ENCODE data around the gene OR1M1.
"Not testable (repeated sequence)": the region's sequence is repeated elsewhere in the genome, so short reads cannot be mapped to it uniquely, and the experiment has no call there.

The OR1M1 gene, protein sequence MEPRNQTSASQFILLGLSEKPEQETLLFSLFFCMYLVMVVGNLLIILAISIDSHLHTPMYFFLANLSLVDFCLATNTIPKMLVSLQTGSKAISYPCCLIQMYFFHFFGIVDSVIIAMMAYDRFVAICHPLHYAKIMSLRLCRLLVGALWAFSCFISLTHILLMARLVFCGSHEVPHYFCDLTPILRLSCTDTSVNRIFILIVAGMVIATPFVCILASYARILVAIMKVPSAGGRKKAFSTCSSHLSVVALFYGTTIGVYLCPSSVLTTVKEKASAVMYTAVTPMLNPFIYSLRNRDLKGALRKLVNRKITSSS

DNA sequence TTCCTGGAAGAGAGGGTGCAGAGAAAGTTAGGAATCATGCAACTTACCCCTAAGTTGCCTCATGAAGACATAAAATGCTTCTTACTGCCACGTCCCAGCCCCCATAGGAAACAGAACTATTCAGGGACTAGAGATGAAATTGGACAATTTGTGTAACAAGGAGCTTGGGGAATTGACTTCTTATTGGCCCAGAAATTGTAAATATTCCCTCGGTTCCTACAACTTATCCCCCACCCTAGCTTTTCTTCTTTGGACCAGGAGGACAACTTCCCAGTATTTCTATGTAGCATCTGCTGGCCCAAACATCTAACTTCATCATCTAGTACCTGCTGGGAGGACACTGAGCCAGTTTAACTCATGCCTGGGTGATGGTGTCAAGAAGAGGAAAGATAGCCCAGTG is at the start of gene OR1M1:
Gene OR1M1, plus strand, starts transcription at position 301 of the 400 bp plus-strand sequence. CDS start 6,184 bp downstream, outside the sequence.
- no peaks in the 10 kb centered on the region for H3K9me3 ChIP-seq (ENCODE audit: low read length)
- no peaks in the 10 kb centered on the region for H3K27me3 ChIP-seq (ENCODE audit: control insufficient read depth in 1 of 2, insufficient read depth in 2 of 2, low read length in 2 of 2)
- no peaks in the 10 kb centered on the region for H3K4me1 ChIP-seq (ENCODE audit: insufficient read depth, low read length)
- no peak within 1 kb of the TSS for H3K27ac ChIP-seq (ENCODE audit: low read depth, low read length)
- H3K9ac ChIP-seq (ENCODE audit: low read length) = no peak within 1 kb of the TSS
- H3K4me3 ChIP-seq (ENCODE audit: low read depth in 1 of 2, low read length in 2 of 2) = no peak within 1 kb of the TSS
- H3K36me3 ChIP-seq (ENCODE audit: insufficient read depth, low read length) = no peaks in the 10 kb centered on the region

DNA sequence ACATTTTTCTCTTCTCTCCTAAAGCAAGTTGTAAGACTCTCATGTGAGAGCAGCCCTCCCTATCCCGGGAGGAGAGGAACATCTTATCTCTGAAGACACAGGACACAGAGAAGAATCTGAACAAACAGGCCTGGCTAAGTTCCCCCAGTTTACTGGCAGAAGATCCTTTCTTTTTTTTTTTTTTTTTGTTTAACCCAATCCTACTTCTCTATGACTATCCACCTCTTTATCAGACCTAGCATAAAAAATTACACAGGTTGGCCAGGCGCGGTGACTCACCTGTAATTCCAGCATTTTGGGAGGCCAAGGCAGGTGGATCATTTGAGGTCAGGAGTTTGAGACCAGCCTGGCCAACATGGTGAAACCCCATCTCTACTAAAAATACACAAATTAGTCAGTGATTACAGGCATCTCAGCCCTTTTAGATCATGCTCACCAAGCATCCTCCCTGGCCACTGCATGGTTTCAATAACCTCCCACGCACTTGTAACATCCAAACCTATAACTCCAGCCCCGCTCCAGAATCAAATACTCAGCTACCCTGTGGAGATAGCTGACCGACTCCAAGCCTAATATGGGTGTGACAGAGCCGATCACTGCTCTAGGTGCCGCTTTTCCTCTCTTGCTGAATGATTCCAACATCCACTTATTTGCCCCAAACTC is 49.3 kb upstream of the OR1M1 start:
- no peak overlapping the region for H3K4me3 ChIP-seq (ENCODE audit: low read depth in 1 of 2, low read length in 2 of 2)
- H3K9ac ChIP-seq (ENCODE audit: low read length) = no peak overlapping the region
- no peaks in the 10 kb centered on the region for H3K9me3 ChIP-seq (ENCODE audit: low read length)
- H3K4me1 ChIP-seq (ENCODE audit: insufficient read depth, low read length) = no peaks in the 10 kb centered on the region
- no peak overlapping the region for H3K27ac ChIP-seq (ENCODE audit: low read depth, low read length)
- H3K36me3 ChIP-seq (ENCODE audit: insufficient read depth, low read length) = no peaks in the 10 kb centered on the region
- no peaks in the 10 kb centered on the region for H3K27me3 ChIP-seq (ENCODE audit: control insufficient read depth in 1 of 2, insufficient read depth in 2 of 2, low read length in 2 of 2)

DNA sequence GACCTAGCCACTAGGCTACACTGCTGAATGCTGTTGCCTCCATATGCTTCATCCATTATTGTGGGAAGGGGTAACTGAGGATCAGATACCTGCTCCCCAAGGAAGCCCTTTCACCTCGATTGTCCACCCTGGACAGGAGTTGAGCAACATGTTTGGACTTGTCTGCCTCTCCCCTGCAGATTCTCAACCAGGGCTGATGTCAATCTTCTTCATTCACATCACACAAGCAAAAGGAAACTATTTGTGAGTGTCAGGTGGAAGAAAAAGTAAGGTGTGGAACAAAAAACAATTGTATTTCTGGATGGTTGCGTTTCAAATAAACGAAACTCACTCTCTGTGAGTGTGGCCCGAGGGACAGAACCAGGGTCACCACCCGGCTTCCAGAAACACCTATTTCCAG is 47.1 kb upstream of the OR1M1 start:
- Histone ChIP-seq H3K9me3 (ENCODE audit: low read length) (no peaks in the 10 kb centered on the region), H3K9ac (ENCODE audit: low read length) (no peak overlapping the region), H3K4me3 (ENCODE audit: low read depth in 1 of 2, low read length in 2 of 2) (no peak overlapping the region), H3K36me3 (ENCODE audit: insufficient read depth, low read length) (no peaks in the 10 kb centered on the region), H3K4me1 (ENCODE audit: insufficient read depth, low read length) (no peaks in the 10 kb centered on the region), H3K27me3 (ENCODE audit: control insufficient read depth in 1 of 2, insufficient read depth in 2 of 2, low read length in 2 of 2) (no peaks in the 10 kb centered on the region), H3K27ac (ENCODE audit: low read depth, low read length) (no peak overlapping the region)

DNA sequence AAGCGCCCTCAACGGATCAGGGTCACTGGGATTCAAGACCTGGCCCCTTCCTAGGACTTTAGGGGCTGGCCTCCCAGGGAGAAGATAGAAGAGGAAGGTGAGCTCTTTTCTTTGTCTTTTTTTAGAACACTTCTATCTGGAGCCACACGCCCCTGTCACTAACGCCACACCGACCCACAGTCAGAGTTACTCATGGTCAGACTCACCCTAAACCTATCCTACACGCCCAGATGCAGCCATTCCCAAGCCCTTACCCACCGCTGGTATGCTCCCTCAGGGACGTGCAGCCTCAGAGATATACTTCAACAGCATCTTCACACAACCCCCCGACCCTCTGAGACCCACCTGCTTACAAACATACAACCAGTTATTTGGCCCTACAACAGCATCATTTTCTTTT is 46.7 kb upstream of the OR1M1 start:
- H3K4me1 ChIP-seq (ENCODE audit: insufficient read depth, low read length) = no peaks in the 10 kb centered on the region
- no peaks in the 10 kb centered on the region for H3K27me3 ChIP-seq (ENCODE audit: control insufficient read depth in 1 of 2, insufficient read depth in 2 of 2, low read length in 2 of 2)
- H3K36me3 ChIP-seq (ENCODE audit: insufficient read depth, low read length) = no peaks in the 10 kb centered on the region
- H3K4me3 ChIP-seq (ENCODE audit: low read depth in 1 of 2, low read length in 2 of 2) = no peak overlapping the region
- no peaks in the 10 kb centered on the region for H3K9me3 ChIP-seq (ENCODE audit: low read length)
- H3K27ac ChIP-seq (ENCODE audit: low read depth, low read length) = no peak overlapping the region
- no peak overlapping the region for H3K9ac ChIP-seq (ENCODE audit: low read length)

DNA sequence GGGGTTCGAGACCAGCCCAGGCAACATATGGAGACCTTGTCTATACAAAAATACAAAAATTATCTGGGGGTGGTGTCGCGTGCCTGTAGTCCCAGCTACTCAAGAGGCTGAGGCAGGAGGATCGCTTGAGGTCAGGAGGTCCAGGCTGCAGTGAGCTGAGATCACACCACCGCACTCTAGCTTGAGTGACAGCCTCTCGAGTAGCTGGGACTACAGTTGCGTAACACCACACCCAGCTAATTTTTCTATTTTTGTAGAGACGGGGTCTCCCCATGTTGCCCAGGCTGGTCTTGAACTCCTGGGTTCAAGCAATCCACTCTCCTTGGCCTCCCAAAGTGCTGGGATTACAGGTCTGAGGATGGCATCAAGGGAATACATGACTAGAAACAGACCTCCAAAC is 45.8 kb upstream of the OR1M1 start:
- H3K9me3 ChIP-seq (ENCODE audit: low read length) = no peaks in the 10 kb centered on the region
- no peak overlapping the region for H3K27ac ChIP-seq (ENCODE audit: low read depth, low read length)
- no peaks in the 10 kb centered on the region for H3K4me1 ChIP-seq (ENCODE audit: insufficient read depth, low read length)

DNA sequence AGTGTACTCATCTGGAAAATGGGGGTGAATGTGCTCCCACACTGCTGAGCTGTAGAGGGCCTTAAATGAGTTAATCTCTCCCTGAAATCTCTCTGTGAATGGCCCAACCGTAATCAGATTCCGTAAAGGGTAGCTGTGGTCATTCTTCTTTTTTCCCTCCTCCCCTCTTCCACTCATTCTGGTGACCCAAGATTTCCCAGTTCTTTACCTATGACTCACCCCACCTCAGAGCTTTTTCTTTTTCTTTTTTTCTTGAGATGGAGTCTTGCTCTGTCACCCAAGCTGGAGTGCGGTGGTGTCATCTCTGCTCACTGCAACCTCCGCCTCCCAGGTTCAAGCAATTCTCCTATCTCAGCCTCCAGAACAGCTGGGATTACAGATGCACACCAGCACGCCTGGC is 43.3 kb upstream of the OR1M1 start:
- no peaks in the 10 kb centered on the region for H3K4me1 ChIP-seq (ENCODE audit: insufficient read depth, low read length)
- H3K9ac ChIP-seq (ENCODE audit: low read length) = no peak overlapping the region
- no peaks in the 10 kb centered on the region for H3K9me3 ChIP-seq (ENCODE audit: low read length)
- H3K36me3 ChIP-seq (ENCODE audit: insufficient read depth, low read length) = no peaks in the 10 kb centered on the region
- H3K27ac ChIP-seq (ENCODE audit: low read depth, low read length) = no peak overlapping the region
- no peak overlapping the region for H3K4me3 ChIP-seq (ENCODE audit: low read depth in 1 of 2, low read length in 2 of 2)
- no peaks in the 10 kb centered on the region for H3K27me3 ChIP-seq (ENCODE audit: control insufficient read depth in 1 of 2, insufficient read depth in 2 of 2, low read length in 2 of 2)

More for the DNA sequence above, 45.8 kb upstream of the OR1M1 start:
- no peak overlapping the region for H3K9ac ChIP-seq (ENCODE audit: low read length)
- H3K36me3 ChIP-seq (ENCODE audit: insufficient read depth, low read length) = no peaks in the 10 kb centered on the region
- H3K4me3 ChIP-seq (ENCODE audit: low read depth in 1 of 2, low read length in 2 of 2) = no peak overlapping the region
- no peaks in the 10 kb centered on the region for H3K27me3 ChIP-seq (ENCODE audit: control insufficient read depth in 1 of 2, insufficient read depth in 2 of 2, low read length in 2 of 2)

DNA sequence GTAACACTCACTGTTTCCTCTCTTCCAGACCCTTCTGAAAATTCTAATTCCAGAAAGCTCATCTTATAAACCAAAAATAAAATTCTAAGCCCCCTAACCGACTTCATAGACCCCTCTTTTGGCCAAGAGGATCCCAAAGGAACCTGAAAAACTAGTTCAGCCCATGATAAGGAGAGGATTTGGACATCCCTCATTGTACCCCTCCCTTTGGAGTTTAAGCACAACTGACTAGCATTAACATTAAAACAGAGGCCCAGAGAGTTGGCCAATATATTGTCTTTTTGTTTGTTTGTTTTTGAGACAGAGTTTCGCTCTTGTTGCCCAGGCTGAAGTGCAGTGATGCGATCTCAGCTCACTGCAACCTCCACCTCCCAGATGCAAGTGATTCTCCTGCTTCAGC is 42.4 kb upstream of the OR1M1 start:
- Histone ChIP-seq H3K27me3 (ENCODE audit: control insufficient read depth in 1 of 2, insufficient read depth in 2 of 2, low read length in 2 of 2) (no peaks in the 10 kb centered on the region), H3K9me3 (ENCODE audit: low read length) (no peaks in the 10 kb centered on the region), H3K36me3 (ENCODE audit: insufficient read depth, low read length) (no peaks in the 10 kb centered on the region), H3K4me3 (ENCODE audit: low read depth in 1 of 2, low read length in 2 of 2) (no peak overlapping the region), H3K4me1 (ENCODE audit: insufficient read depth, low read length) (no peaks in the 10 kb centered on the region), H3K9ac (ENCODE audit: low read length) (no peak overlapping the region), H3K27ac (ENCODE audit: low read depth, low read length) (no peak overlapping the region)

DNA sequence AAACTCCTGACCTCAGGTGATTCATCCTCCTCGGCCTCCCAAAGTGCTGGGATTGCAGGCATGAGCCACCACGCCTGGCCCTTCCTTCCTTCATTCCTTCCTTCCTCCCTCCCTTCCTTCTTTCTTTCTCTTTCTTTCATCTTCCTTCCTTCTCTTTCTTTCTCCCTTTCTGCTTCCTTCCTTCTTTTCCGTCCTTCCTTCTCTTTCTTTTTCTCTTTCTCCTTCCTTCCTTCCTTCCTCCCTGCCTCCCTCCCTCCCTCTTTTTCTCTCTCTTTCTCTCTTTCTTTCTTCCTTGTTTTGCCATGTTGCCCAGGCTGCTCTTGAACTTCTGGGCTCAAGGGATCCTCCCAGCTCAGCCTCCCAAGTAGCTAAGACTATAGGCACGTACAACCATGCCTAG is 40.2 kb upstream of the OR1M1 start:
- no peaks in the 10 kb centered on the region for H3K36me3 ChIP-seq (ENCODE audit: insufficient read depth, low read length)
- H3K27me3 ChIP-seq (ENCODE audit: control insufficient read depth in 1 of 2, insufficient read depth in 2 of 2, low read length in 2 of 2) = no peaks in the 10 kb centered on the region
- no peak overlapping the region for H3K9ac ChIP-seq (ENCODE audit: low read length)
- no peaks in the 10 kb centered on the region for H3K4me1 ChIP-seq (ENCODE audit: insufficient read depth, low read length)
- no peak overlapping the region for H3K4me3 ChIP-seq (ENCODE audit: low read depth in 1 of 2, low read length in 2 of 2)
- H3K9me3 ChIP-seq (ENCODE audit: low read length) = no peaks in the 10 kb centered on the region
- H3K27ac ChIP-seq (ENCODE audit: low read depth, low read length) = no peak overlapping the region

DNA sequence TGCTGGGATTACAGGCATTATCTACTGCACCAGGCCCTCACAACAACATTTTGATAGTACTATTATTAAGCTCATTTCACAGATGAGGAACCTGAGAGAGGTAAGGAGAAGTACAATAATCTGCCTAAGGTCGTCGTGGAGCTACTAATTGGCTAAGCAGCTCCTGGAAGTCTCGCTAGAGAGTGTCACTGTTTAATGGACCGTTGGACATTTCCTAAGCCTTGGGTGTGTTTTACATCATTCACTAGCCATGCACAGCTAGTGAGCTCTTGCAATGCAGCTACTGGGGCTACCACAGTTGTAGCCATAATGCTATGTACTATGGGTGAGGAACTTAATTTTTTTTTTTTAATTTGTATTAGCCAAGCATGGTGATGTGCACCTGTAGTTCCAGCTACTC is 34.0 kb upstream of the OR1M1 start:
- H3K27me3 ChIP-seq (ENCODE audit: control insufficient read depth in 1 of 2, insufficient read depth in 2 of 2, low read length in 2 of 2) = no peaks in the 10 kb centered on the region
- no peaks in the 10 kb centered on the region for H3K9me3 ChIP-seq (ENCODE audit: low read length)
- H3K4me3 ChIP-seq (ENCODE audit: low read depth in 1 of 2, low read length in 2 of 2) = no peak overlapping the region
- no peak overlapping the region for H3K27ac ChIP-seq (ENCODE audit: low read depth, low read length)
- H3K36me3 ChIP-seq (ENCODE audit: insufficient read depth, low read length) = no peaks in the 10 kb centered on the region
- H3K4me1 ChIP-seq (ENCODE audit: insufficient read depth, low read length) = no peaks in the 10 kb centered on the region
- no peak overlapping the region for H3K9ac ChIP-seq (ENCODE audit: low read length)

DNA sequence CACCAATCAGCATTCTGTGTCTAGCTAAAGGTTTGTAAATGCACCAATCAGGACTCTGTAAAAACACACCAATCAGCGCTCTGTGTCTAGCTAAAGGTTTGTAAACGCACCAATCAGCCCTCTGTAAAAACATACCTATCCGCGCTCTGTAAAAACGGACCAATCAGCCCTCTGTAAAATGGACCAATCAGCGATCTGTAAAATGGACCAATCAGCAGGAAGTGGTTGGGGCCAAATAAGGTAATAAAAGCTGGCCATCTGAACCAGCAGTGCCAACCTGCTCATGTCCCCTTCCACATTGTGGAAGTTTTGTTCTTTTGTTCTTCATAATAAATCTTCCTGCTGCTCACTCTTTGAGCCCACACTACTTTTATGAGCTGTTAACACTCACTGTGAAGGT is 33.2 kb upstream of the OR1M1 start:
- H3K4me1 ChIP-seq (ENCODE audit: insufficient read depth, low read length); H3K36me3 ChIP-seq (ENCODE audit: insufficient read depth, low read length); H3K27ac ChIP-seq (ENCODE audit: low read depth, low read length); H3K4me3 ChIP-seq (ENCODE audit: low read depth in 1 of 2, low read length in 2 of 2); H3K27me3 ChIP-seq (ENCODE audit: control insufficient read depth in 1 of 2, insufficient read depth in 2 of 2, low read length in 2 of 2); H3K9ac ChIP-seq (ENCODE audit: low read length); H3K9me3 ChIP-seq (ENCODE audit: low read length): not testable (repeated sequence)

DNA sequence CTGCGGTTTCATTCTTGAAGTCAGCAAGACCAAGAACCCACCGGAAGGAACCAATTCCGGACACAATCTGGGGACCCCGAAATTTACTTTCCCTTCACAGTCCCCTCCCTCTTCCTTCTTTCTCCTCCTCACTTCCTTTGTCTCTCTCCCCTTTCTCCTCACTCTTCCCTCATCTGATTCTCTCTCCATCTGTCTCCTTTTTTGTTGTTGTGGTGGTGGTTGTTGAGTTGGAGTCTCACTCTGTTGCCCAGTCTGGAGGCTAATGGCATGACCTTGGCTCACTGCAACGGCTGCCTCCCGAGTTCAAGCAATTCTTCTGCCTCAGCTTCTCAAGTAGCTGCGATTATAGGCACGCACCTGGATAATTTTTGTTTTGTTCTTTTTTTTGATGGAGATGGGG is 32.7 kb upstream of the OR1M1 start:
- H3K9ac ChIP-seq (ENCODE audit: low read length) = no peak overlapping the region
- no peak overlapping the region for H3K4me3 ChIP-seq (ENCODE audit: low read depth in 1 of 2, low read length in 2 of 2)
- no peaks in the 10 kb centered on the region for H3K36me3 ChIP-seq (ENCODE audit: insufficient read depth, low read length)
- H3K4me1 ChIP-seq (ENCODE audit: insufficient read depth, low read length) = no peaks in the 10 kb centered on the region
- no peak overlapping the region for H3K27ac ChIP-seq (ENCODE audit: low read depth, low read length)
- no peaks in the 10 kb centered on the region for H3K27me3 ChIP-seq (ENCODE audit: control insufficient read depth in 1 of 2, insufficient read depth in 2 of 2, low read length in 2 of 2)
- H3K9me3 ChIP-seq (ENCODE audit: low read length) = no peaks in the 10 kb centered on the region

DNA sequence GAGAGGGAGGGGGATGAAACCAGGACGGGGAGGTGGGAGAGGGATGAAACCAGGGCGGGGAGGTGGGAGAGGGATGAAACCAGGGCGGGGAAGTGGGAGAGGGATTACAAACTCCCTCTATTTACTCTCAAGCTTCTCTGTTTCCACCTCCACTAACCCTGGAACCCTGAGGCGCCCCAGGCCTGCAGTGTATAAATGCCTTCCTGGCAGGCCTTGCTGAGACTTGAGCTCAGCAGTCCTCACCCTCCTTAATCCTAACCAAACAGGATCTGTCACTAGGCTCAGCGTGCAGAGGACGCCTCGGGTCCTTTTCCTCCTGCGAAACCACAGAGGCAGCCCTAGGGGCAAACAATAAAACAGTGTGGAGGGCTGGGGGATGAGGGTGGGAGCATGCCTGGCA is 32.1 kb upstream of the OR1M1 start:
- no peaks in the 10 kb centered on the region for H3K4me1 ChIP-seq (ENCODE audit: insufficient read depth, low read length)
- H3K27ac ChIP-seq (ENCODE audit: low read depth, low read length) = no peak overlapping the region
- H3K36me3 ChIP-seq (ENCODE audit: insufficient read depth, low read length) = no peaks in the 10 kb centered on the region
- H3K27me3 ChIP-seq (ENCODE audit: control insufficient read depth in 1 of 2, insufficient read depth in 2 of 2, low read length in 2 of 2) = no peaks in the 10 kb centered on the region
- no peaks in the 10 kb centered on the region for H3K9me3 ChIP-seq (ENCODE audit: low read length)
- no peak overlapping the region for H3K4me3 ChIP-seq (ENCODE audit: low read depth in 1 of 2, low read length in 2 of 2)
- H3K9ac ChIP-seq (ENCODE audit: low read length) = no peak overlapping the region

Measured in muscle layer of colon (tissue), 2 donors.